Activated naive CD8-positive, alpha-beta T cell (primary cell): ENCODE measurements around the gene KRTAP4-16.
"Not testable (repeated sequence)": the region's sequence is repeated elsewhere in the genome, so short reads cannot be mapped to it uniquely, and the experiment has no call there.

Source experiments
- H3K27ac Mint-ChIP-seq: one replicate; pipeline ENCODE4 v1.8.0; 2021; ENCODE audit warnings: mixed read lengths
- H3K27me3 Mint-ChIP-seq: one replicate; pipeline ENCODE4 v1.8.0; 2021; ENCODE audit warnings: mixed read lengths
- H3K36me3 Mint-ChIP-seq: one replicate; pipeline ENCODE4 v1.8.0; 2021; ENCODE audit warnings: mixed read lengths
- H3K4me1 Mint-ChIP-seq: one replicate; pipeline ENCODE4 v1.8.0; 2021; ENCODE audit warnings: low read depth, mixed read lengths
- H3K4me3 Mint-ChIP-seq: one replicate; pipeline ENCODE4 v1.8.0; 2021; ENCODE audit warnings: mild to moderate bottlenecking, mixed read lengths
- H3K9me3 Mint-ChIP-seq: one replicate; pipeline ENCODE4 v1.8.0; 2021; ENCODE audit warnings: low read depth, mixed read lengths

KRTAP4-16 gene

GRCh38 chr17:41126412-41126811, 24.4 kb upstream of the KRTAP4-16 start:
- H3K4me1 Mint-ChIP-seq, result peaks cover 59% of the 10 kb centered on the region
- H3K27ac Mint-ChIP-seq, result no peak overlapping the region

DNA sequence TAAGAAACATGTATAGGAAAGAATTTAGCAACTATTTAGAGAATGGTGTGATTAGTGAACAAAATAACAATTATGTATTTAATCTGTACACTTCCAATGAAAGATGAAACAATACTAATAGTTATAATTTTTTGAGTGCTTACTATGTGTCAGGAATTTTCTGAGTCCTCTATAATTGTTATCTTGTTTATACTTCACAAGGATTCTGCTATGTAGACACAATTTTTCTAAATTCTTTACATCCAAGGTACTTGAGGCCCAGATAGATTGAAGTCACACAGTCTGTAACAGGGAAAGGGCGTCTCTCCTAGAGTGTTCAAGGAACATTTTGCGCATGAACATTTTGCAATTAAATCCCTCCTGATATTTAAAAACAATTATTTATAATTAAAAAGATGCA, 23.1 kb upstream of the KRTAP4-16 start:
- Mint-ChIP-seq H3K36me3 (no peaks in the 10 kb centered on the region), H3K4me3 (peak overlapping the region; percentile 11), H3K4me1 (peaks cover 64% of the 10 kb centered on the region), H3K9me3 (no peaks in the 10 kb centered on the region), H3K27me3 (no peaks in the 10 kb centered on the region), H3K27ac (no peak overlapping the region)

More at GRCh38 chr17:41126412-41126811, 24.4 kb upstream of the KRTAP4-16 start:
- Mint-ChIP-seq H3K4me3 (peak overlapping the region; percentile 14), H3K27me3 (no peaks in the 10 kb centered on the region), H3K36me3 (no peaks in the 10 kb centered on the region), H3K9me3 (no peaks in the 10 kb centered on the region)

DNA sequence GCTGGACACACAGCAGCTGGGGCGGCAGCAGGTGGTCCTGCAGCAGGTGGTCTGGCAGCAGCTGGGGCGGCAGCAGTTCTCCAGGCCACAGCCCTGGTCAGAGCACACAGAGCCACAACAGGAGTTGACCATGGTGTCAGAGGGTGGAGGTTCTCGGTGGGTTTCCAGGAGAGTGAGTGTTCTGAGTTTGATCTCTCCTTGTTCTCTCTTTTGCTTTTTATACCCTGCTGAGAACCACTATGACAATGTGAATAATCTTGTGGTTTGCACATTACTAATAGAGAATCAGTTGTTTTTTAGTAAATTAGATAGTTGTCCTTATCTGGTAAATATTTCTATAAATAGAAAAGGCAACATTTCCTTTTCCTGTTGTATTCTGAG, 22.0 kb upstream of the KRTAP4-16 start, which contains the start of gene KRTAP4-12:
TSS of gene KRTAP4-12 (minus strand) at position 192 of the 381 bp plus-strand sequence. CDS start at position 132, 60 bp downstream.
- H3K9me3 Mint-ChIP-seq, H3K36me3 Mint-ChIP-seq, H3K27me3 Mint-ChIP-seq: not testable (repeated sequence)
- Mint-ChIP-seq H3K4me3 (peak within 1 kb of the TSS; percentile 83), H3K27ac (peak within 1 kb of the TSS; percentile 66), H3K4me1 (peaks cover 65% of the 10 kb centered on the region)

- Mint-ChIP-seq H3K27ac (peak overlapping the region; percentile 66), H3K4me1 (peaks cover 65% of the 10 kb centered on the region), H3K4me3 (peak overlapping the region; percentile 83)
- not testable (repeated sequence) for H3K27me3 Mint-ChIP-seq, H3K9me3 Mint-ChIP-seq, H3K36me3 Mint-ChIP-seq
Observed at GRCh38 chr17:41123292-41123990, 21.4 kb upstream of the KRTAP4-16 start.

GRCh38 chr17:41121742-41122141, 19.7 kb upstream of the KRTAP4-16 start:
- Mint-ChIP-seq H3K4me3 (no peak overlapping the region), H3K27ac (no peak overlapping the region), H3K36me3 (no peaks in the 10 kb centered on the region), H3K27me3 (no peaks in the 10 kb centered on the region), H3K9me3 (no peaks in the 10 kb centered on the region), H3K4me1 (peaks cover 60% of the 10 kb centered on the region)

GRCh38 chr17:41119696-41120690, 18.0 kb upstream of the KRTAP4-16 start:
- not testable (repeated sequence) for H3K27me3 Mint-ChIP-seq, H3K36me3 Mint-ChIP-seq, H3K9me3 Mint-ChIP-seq
- H3K27ac Mint-ChIP-seq, result peak overlapping the region; percentile 77
- peaks cover 43% of the 10 kb centered on the region for H3K4me1 Mint-ChIP-seq
- H3K4me3 Mint-ChIP-seq, result peak overlapping the region; percentile 64

DNA sequence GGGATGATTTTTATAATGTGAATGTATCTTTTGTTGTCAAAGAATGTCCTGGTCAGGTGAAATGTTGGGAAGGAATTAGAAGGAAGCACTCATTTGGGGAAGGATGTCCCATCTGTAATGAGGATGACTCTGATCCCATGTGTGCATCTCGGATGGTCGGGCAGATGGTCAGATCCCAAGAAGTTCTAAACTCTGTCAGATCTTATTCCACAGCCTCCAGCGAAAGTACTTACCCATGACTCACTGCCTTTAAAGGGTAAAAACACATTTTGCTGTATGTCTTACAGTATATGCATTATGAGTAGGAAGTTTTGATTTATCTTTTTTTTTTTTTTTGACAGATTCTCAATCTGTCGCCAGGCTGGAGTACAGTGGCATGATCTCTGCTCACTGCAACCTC, 16.7 kb upstream of the KRTAP4-16 start:
- Mint-ChIP-seq H3K4me1 (peaks cover 34% of the 10 kb centered on the region), H3K27ac (no peak overlapping the region), H3K27me3 (no peaks in the 10 kb centered on the region), H3K4me3 (no peak overlapping the region), H3K9me3 (no peaks in the 10 kb centered on the region), H3K36me3 (no peaks in the 10 kb centered on the region)

GRCh38 chr17:41117846-41118386, 15.9 kb upstream of the KRTAP4-16 start, which contains the start of gene KRTAP4-11:
TSS of gene KRTAP4-11 (minus strand) at chr17:41118373. CDS start at chr17:41118315, 58 bp downstream.
- not testable (repeated sequence) for H3K27me3 Mint-ChIP-seq, H3K4me3 Mint-ChIP-seq, H3K27ac Mint-ChIP-seq, H3K36me3 Mint-ChIP-seq, H3K9me3 Mint-ChIP-seq
- H3K4me1 Mint-ChIP-seq, result peaks cover 28% of the 10 kb centered on the region

- no peaks in the 10 kb centered on the region for H3K9me3 Mint-ChIP-seq
- peaks cover 25% of the 10 kb centered on the region for H3K4me1 Mint-ChIP-seq
- no peaks in the 10 kb centered on the region for H3K27me3 Mint-ChIP-seq
- no peak overlapping the region for H3K4me3 Mint-ChIP-seq
- H3K27ac Mint-ChIP-seq, result no peak overlapping the region
- H3K36me3 Mint-ChIP-seq, result peaks cover 2% of the 10 kb centered on the region
Observed at GRCh38 chr17:41116297-41116696, 14.3 kb upstream of the KRTAP4-16 start.

- H3K27me3 Mint-ChIP-seq, result no peaks in the 10 kb centered on the region
- H3K27ac Mint-ChIP-seq, result no peak overlapping the region
- no peak overlapping the region for H3K4me3 Mint-ChIP-seq
- H3K4me1 Mint-ChIP-seq, result peaks cover 14% of the 10 kb centered on the region
- peaks cover 4% of the 10 kb centered on the region for H3K36me3 Mint-ChIP-seq
- no peaks in the 10 kb centered on the region for H3K9me3 Mint-ChIP-seq
Observed at GRCh38 chr17:41111151-41111885, 9.3 kb upstream of the KRTAP4-16 start.

DNA sequence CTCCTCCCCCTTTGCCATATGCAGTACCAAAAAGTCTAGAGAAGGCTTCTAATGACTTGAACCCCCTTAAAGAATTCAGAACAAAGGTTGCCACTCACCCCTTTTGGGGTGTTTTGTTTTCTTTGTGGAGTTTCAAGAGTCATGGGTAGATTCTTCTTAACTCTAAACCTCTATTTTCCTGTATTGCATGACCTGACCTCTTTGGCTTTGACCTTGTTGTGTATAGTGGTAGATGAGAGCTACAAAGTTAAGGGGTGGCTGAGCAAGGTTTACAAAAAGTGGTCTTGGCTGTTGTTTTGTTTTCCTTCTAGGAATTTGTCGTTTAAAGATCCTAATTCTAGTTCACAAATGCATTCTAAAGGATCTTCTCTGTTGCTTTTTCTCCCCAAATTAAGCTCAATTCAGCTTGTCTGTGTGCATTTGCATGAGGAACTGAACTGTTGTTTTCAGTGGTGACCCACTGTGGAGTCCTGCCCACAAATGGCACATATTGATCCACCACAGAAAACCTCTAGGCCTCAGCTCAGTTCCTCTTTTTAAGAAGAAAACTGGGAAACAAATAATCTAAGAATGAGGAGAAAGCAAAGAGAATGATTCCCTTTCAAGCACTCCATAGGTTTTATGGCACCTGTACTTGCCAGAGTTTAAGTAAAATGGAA, 6.8 kb upstream of the KRTAP4-16 start:
- H3K4me1 Mint-ChIP-seq, result peaks cover 13% of the 10 kb centered on the region
- not testable (repeated sequence) for H3K27ac Mint-ChIP-seq, H3K36me3 Mint-ChIP-seq, H3K27me3 Mint-ChIP-seq, H3K4me3 Mint-ChIP-seq, H3K9me3 Mint-ChIP-seq

GRCh38 chr17:41107941-41108450, 6.0 kb upstream of the KRTAP4-16 start:
- Mint-ChIP-seq H3K9me3 (no peaks in the 10 kb centered on the region), H3K4me3 (no peak overlapping the region), H3K4me1 (peaks cover 13% of the 10 kb centered on the region), H3K27me3 (peaks cover 4% of the 10 kb centered on the region), H3K36me3 (peaks cover 4% of the 10 kb centered on the region), H3K27ac (no peak overlapping the region)

DNA sequence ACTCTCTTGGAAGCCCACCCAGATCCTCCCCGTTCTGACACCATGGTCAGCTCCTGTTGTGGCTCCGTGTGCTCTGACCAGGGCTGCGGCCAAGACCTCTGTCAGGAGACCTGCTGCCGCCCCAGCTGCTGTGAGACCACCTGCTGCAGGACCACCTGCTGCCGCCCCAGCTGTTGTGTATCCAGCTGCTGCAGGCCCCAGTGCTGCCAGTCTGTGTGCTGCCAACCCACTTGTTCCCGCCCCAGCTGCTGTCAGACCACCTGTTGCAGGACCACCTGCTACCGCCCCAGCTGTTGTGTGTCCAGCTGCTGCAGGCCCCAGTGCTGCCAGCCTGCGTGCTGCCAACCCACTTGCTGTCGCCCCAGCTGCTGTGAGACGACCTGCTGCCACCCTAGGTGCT, 3.3 kb upstream of the KRTAP4-16 start, which contains the start of gene KRTAP4-9:
TSS of gene KRTAP4-9 (plus strand) at position 43 of the 400 bp plus-strand sequence. CDS start at position 43, 0 bp downstream.
- not testable (repeated sequence) for H3K36me3 Mint-ChIP-seq, H3K27ac Mint-ChIP-seq, H3K4me3 Mint-ChIP-seq, H3K9me3 Mint-ChIP-seq, H3K27me3 Mint-ChIP-seq
- H3K4me1 Mint-ChIP-seq, result peaks cover 15% of the 10 kb centered on the region
